Body of pancreas (tissue), 4 donors: ENCODE measurements around the gene GTF3C2.

Source experiments
- POLR2A ChIP-seq, 3 donors: fragments of 450-650 bp; IDR thresholded peaks; one replicate each; pipeline ENCODE4 v1.6.1; 2016; ENCODE audit warnings: antibody characterized with exemption in 3 of 3, mild to moderate bottlenecking in 2 of 3
- TF ChIP-seq, protein P1 (sequence below), 7 experiments: fragments of 450-650 bp in 4 of 7; fragments of 200-600 bp in 3 of 7; sonication (generic) in 3 of 7; IDR thresholded peaks; one replicate each; pipeline ENCODE4 v1.5.1; 2016 to 2019; ENCODE audit warnings: antibody characterized with exemption in 7 of 7

DNA sequence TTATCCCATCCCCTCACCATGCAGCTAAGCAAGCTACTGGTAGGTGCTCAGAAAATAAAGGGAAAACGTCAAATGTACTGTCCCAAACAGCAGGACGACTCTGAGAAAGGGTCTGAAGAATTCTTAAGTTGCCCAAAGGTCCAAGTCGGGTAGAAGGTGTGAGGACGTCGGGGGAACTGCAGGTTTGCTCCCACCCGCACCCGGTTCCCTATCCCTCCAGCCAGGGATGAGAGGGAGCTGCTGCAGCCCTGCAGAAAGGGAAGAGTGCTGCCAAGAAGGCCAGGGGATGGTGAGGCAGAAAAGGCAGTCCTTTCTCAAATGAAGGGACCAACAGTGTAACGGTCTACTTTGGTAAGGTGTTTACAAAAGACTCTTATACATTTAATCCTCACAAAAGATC, 41.4 kb downstream of the GTF3C2 start:
- TF ChIP-seq, protein P1, sequence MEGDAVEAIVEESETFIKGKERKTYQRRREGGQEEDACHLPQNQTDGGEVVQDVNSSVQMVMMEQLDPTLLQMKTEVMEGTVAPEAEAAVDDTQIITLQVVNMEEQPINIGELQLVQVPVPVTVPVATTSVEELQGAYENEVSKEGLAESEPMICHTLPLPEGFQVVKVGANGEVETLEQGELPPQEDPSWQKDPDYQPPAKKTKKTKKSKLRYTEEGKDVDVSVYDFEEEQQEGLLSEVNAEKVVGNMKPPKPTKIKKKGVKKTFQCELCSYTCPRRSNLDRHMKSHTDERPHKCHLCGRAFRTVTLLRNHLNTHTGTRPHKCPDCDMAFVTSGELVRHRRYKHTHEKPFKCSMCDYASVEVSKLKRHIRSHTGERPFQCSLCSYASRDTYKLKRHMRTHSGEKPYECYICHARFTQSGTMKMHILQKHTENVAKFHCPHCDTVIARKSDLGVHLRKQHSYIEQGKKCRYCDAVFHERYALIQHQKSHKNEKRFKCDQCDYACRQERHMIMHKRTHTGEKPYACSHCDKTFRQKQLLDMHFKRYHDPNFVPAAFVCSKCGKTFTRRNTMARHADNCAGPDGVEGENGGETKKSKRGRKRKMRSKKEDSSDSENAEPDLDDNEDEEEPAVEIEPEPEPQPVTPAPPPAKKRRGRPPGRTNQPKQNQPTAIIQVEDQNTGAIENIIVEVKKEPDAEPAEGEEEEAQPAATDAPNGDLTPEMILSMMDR (IDR thresholded peaks at IDR 0.05) = no peak
- TF ChIP-seq POLR2A (IDR thresholded peaks at IDR 0.05) = no peak
